HFFc6 (cell line): Measurements from ENCODE around the gene AMIGO3. TPM values are rescaled to one million over a fixed set of nuclear protein-coding genes. Genes with fewer than 3 reads are reported as not detected.

Source experiments
- DNase-seq: peaks from one replicate; pipeline ENCODE4 v3.0.0-alpha.2; 2018
- H3K27ac Mint-ChIP-seq: 2 replicates; pipeline ENCODE4 v1.8.0; 2020; ENCODE audit warnings: mild to moderate bottlenecking, mixed read lengths
- H3K27me3 Mint-ChIP-seq: 2 replicates; pipeline ENCODE4 v1.8.0; 2021; ENCODE audit warnings: mild to moderate bottlenecking, moderate library complexity, mixed read lengths; ENCODE audit not compliant: insufficient read depth
- H3K36me3 Mint-ChIP-seq: 2 replicates; pipeline ENCODE4 v1.8.0; 2021; ENCODE audit warnings: low read depth, mixed read lengths
- H3K4me1 Mint-ChIP-seq: 2 replicates; pipeline ENCODE4 v1.8.0; 2020; ENCODE audit warnings: low read depth, mixed read lengths
- H3K4me3 Mint-ChIP-seq: 2 replicates; pipeline ENCODE4 v1.8.0; 2020; ENCODE audit warnings: mild to moderate bottlenecking, moderate library complexity, mixed read lengths
- H3K9me3 Mint-ChIP-seq: 2 replicates; pipeline ENCODE4 v1.8.0; 2020; ENCODE audit warnings: mild to moderate bottlenecking, mixed read lengths
- total RNA-seq, 6 experiments: library from RNA; stranded (reverse); fragmentation: NEBNext Ultra II Directional; extraction: Animal tissue kit (Norgen Biotek cat#: 25700); gene quantifications; 2 replicates in 1 of 6; 3 replicates in 5 of 6; pipeline ENCODE4 v1.2.3, GENCODE V29; 2021
- TF ChIP-seq, protein P1 (sequence below): fragments of 200-600 bp; sonication (generic); IDR thresholded peaks from 2 replicates; pipeline ENCODE4 v1.5.0; 2021; ENCODE audit warnings: antibody characterized with exemption, mild to moderate bottlenecking

Gene AMIGO3
- total RNA-seq, 6 experiments from 2014 or later: 0.43 to 0.61 TPM; not detected in 4

DNA sequence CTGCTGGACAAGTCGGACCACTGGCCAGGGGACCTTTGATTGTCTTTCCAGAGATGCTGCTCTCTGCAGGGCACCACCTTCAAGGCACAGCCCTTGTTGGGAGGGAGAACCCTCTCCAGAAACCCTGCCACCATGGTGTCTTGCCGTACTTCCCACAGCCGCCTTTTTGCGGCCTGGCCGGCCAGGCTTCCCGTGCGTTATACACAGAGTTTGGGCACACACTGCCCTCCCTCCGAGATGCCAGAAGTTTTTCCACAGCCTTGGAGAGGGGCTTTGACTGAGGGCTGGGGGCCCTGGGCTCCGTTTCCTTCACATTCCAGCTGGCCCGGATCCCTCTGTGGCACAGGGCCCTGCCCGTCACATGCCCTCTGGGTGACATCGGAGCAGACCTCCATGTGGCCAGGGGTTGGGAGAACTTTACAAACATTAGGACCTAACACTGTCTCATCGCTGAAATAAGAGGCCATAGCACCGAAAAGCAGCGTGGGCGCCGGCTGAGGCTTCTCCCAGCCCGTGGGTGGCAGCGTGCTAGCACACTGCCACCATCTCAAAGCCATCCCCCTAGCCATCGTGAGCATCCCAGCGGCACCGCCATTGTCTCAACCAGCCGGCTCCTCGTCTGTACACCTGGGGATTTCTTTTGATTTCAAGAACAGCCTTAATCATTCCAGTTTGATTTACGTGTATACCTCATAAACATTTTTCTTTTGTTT lies 51.6 kb downstream of the AMIGO3 start:
- peaks cover 2% of the 10 kb centered on the region; the same call in 1 of the 2 replicates for H3K27me3 Mint-ChIP-seq
- no peaks in the 10 kb centered on the region for H3K36me3 Mint-ChIP-seq
- TF ChIP-seq, protein P1, sequence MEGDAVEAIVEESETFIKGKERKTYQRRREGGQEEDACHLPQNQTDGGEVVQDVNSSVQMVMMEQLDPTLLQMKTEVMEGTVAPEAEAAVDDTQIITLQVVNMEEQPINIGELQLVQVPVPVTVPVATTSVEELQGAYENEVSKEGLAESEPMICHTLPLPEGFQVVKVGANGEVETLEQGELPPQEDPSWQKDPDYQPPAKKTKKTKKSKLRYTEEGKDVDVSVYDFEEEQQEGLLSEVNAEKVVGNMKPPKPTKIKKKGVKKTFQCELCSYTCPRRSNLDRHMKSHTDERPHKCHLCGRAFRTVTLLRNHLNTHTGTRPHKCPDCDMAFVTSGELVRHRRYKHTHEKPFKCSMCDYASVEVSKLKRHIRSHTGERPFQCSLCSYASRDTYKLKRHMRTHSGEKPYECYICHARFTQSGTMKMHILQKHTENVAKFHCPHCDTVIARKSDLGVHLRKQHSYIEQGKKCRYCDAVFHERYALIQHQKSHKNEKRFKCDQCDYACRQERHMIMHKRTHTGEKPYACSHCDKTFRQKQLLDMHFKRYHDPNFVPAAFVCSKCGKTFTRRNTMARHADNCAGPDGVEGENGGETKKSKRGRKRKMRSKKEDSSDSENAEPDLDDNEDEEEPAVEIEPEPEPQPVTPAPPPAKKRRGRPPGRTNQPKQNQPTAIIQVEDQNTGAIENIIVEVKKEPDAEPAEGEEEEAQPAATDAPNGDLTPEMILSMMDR: no peak
- DNase-seq: no peak
- H3K4me1 Mint-ChIP-seq: peaks cover 12% of the 10 kb centered on the region
- H3K9me3 Mint-ChIP-seq: no peaks in the 10 kb centered on the region
- H3K27ac Mint-ChIP-seq: no peak overlapping the region
- no peak overlapping the region for H3K4me3 Mint-ChIP-seq

Other genes with a start within 250 kb of the AMIGO3 start
- 100 to 1,000 TPM; 101 to 121 (median 106) TPM for gene DAG1, start 249.4 kb downstream of the AMIGO3 start, total RNA-seq
- under 1 TPM; 0.02 to 0.14 (median 0.06) TPM for gene BSN, start 165.2 kb downstream of the AMIGO3 start, total RNA-seq
- 100 to 1,000 TPM in 5 of 6 experiments, 10 to 100 TPM in 1; 98.5 to 126 (median 112) TPM for gene APEH, start 45.3 kb downstream of the AMIGO3 start, total RNA-seq
- 1 to 10 TPM; 3.4 to 7.4 (median 4.8) TPM for gene MST1, start 30.2 kb downstream of the AMIGO3 start, total RNA-seq
- 10 to 100 TPM; 35.3 to 44.2 (median 39.8) TPM for gene RNF123, start 30.1 kb downstream of the AMIGO3 start, total RNA-seq
- 10 to 100 TPM; 30.5 to 39.4 (median 34.8) TPM for gene GMPPB, start 4.3 kb upstream of the AMIGO3 start, total RNA-seq
- 10 to 100 TPM; 29.8 to 43.7 (median 38.4) TPM for gene IP6K1, start 66.9 kb upstream of the AMIGO3 start, total RNA-seq
- gene CDHR4, start 80.2 kb upstream of the AMIGO3 start, total RNA-seq: under 1 TPM in 2 of 6 experiments, not detected in 4; 0.17 to 0.18 TPM
- gene INKA1, start 83.6 kb upstream of the AMIGO3 start, total RNA-seq: 1 to 10 TPM; 3.2 to 4.3 (median 3.6) TPM
- gene UBA7, start 94.3 kb upstream of the AMIGO3 start, total RNA-seq: 10 to 100 TPM; 11.9 to 32.6 (median 28.3) TPM
- gene TRAIP, start 136.9 kb upstream of the AMIGO3 start, total RNA-seq: 1 to 10 TPM; 3.4 to 7.5 (median 6.3) TPM
- not detected for gene CAMKV, start 150.2 kb upstream of the AMIGO3 start, total RNA-seq
- gene MST1R, start 184.2 kb upstream of the AMIGO3 start, total RNA-seq: 1 to 10 TPM in 1 of 6 experiments, under 1 TPM in 5; 0.34 to 1.1 (median 0.80) TPM
- gene MON1A, start 210.1 kb upstream of the AMIGO3 start, total RNA-seq: 10 to 100 TPM; 13.6 to 20.3 (median 15.7) TPM
- 10 to 100 TPM; 32.5 to 41.6 (median 34.5) TPM for gene RBM6, start 220.5 kb upstream of the AMIGO3 start, total RNA-seq